Stimulated activated CD8-positive, alpha-beta memory T cell treated with anti-CD3 and anti-CD28 coated beads, Interleukin-7, amount 100 ng/mL, for 48 hours (primary cell): Measurements from ENCODE around the gene LRRC27.

ENCODE experiments used
- DNase-seq, 2 donors: peaks; one replicate each; pipeline ENCODE4 v3.0.0-alpha.2; 2020; ENCODE audit warnings: low read depth in 1 of 2; ENCODE audit errors: extremely low read depth in 1 of 2

LRRC27 gene

DNA sequence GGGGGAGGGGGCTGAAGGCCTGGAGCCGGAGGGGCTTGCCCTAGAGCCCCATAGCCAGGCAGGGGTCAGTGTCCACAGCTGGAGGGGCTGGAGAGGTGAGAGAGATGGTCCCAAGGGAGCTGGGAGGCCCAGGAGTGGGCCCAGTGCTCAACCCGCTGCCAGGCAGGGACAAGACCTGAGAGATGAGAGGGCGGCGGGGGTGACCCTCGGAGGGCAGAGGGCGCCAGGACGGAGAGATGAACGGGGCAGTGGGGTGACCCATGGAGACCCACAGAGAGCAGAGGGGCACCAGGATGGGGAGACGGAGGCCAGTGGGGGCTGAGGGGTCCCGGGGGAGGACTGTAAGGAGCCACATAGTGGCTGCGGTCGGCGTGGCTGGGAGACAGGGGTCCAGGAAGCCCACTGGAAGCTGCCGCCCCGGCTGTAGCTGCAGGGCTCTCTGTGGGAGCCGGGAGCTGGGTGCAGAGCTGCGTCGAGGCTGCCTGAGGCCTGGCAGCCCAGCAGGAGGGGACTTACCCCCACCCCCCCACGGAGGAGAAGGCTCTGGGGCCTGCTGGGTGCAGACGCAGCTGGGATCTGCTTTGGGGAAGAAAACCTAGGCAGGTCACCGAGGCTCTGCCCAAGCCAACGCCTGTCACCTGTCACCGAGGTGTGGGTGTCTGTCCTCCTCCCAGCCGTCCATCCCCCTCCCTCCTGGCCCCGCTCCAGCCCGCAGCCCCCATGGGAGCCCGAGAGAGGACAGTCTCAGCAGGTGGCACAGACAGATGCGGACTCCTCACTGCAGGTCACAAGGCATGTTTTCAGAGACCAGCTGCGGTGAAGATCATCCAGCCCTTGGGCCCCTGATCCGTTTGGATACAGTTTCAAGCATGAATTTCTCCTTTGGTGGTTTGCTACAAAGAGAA is 90.1 kb downstream of the LRRC27 start:
- no peak for DNase-seq

DNA sequence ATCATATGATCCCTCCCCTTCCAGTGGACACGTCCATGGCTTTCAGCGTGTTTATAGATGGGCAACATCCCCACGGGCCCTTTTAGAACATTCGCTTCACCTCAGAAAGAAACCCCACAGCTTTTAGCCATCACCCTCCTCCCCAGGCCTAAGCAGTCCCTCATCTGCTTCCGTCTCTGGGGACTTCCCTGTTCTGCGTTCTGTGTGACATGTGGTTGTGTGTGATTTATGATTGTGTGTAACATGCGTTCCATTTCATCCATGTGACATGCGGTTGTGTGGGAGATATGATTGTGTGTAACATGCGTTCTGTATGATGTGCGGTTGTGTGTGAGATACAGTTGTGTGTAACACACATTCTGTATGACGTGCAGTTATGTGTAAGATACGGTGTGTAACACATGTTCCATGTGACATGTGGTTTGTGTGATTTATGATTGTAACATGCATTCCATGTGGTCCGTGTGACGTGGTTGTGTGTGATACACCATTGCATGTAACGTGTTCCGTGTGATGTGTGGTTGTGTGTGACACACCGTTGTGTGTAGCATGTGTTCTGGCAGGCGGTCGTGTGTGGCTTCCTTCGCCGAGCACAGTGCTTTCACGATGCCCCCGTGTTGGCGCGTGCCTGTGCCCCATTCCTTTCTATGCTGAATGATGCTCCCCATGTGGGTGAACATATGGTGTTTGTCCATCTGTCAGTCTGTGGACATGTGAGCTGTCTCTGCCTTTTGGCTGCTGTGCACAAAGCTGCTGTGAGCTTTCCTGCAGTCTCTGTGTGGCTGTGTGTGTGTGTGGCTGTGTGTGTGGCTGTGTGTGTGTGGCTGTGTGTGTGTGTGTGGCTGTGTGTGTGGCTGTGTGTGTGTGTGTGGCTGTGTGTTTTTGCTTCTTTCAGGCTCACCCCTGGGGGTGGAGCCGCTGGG is 91.2 kb downstream of the LRRC27 start:
- no peak for DNase-seq

DNA sequence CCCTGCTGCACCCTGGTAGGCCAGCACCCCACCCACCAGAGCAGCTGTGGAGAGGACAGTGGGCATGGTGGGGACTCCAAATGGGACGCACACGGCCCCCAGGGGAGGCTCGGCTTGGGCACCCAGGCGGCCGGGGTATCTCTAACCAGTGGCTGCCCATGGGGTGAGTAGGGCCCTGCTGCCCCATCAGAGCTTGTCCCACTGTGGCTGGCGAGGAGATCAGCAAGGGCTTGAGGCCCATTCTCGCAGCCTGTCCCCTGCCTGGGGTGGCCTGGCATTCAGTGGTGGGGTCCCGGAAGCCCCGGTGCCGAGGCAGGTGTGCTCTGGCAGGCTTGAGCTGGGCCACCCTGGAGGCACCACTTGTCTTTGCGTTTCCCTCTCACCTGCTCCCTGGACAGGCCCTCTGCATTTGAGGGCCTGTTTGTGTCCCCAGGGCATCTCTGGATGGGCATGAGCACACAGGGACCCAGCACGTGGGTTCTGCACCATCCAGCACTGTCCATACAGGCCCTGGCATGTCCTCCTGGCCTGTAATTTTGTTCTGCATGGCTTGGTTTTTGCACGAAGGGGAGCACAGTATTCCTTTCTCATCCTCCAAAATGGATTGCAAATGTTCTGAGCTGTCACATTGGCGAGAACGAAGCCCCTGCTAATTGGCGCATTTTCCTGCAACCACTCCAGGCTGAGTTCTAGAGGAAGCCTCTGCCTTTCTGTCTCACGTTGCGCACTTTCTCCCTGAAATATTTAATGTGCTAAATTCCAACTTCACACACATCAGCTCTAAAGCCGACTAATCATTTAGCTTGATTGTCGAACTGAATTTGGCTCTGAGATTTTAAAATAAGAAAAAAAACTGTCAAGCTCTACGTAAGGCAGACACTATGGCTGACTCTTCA is 92.2 kb downstream of the LRRC27 start:
- DNase-seq: no peak

DNA sequence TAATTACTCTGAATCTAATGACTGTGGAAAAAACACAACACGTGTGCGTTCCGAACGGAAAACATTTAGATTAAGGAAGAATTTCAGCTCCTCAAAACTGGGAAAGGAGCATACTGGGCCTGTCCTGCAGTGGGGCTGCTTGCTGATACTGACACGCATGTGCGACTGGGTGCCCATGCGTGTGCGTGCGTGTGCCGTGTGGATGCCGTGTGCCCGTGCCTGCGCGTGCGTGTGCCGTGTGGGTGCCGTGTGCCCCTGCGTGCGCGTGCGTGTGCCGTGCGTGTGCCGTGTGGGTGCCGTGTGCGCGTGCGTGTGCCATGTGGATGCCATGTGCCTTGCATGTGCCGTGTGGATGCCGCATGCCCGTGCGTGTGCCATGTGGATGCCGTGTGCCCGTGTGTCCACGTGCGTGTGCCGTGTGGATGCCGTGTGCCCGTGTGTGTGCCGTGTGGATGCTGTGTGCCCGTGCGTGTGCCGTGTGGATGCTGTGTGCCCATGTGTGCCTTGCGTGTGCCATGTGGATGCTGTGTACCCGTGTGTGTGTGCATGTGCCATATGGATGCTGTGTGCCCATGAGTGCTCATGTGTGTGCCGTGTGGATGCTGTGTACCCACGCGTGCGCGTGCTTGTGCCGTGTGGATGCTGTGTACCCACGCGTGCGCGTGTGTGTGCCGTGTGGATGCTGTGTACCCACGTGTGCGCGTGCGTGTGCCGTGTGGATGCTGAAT is 93.2 kb downstream of the LRRC27 start:
- no peak for DNase-seq

DNA sequence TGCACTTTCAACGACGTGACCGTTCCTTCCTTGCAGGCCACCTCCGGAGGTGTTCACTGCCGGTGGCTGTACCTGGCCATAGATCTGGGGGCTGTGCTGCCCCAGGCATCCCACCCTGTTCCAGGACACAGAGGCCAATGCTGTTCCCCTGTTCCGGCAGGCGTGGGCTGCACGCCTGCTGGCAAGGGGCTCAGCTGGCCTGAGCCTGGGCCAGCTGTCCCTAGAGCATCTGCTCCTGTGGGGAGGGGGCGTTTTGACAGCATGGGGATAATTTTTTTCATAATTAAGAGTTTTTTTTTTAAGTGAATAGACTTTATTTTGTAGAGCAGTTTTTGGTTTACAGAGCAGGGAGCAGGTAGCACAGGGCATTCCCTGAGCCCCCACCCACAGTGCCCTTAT is 93.8 kb downstream of the LRRC27 start:
- no peak for DNase-seq

DNA sequence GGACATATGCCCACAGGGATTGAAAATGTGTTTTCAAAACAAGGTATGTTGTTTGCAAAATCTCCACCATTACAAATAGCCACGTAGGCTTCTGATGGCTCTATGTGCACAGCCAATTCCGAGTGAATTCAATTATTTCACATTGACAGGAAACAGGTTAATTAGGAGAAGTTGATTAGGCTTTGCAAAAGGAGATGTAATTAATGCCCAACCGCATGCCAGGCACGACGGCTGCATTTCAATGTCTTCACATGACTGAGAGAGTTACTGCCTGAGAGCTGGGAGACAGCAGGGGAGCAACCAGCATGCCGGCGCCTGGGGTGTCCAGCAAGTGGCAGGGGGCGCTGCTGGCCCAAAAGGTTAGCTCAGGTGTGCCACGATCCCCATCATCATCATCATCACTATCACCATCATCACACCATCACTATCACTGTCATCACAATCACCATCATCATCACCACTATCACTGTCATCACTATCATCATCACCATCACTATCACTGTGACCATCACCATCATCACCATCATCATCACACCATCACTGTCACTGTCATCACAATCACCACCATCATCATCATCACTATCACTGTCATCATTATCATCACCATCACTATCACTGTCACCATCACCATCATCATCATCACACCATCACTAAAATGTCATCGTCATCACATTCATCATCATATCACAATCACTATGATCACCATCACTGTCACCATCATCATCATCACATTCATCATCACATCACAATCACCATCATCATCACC is 95.2 kb downstream of the LRRC27 start:
- no peak for DNase-seq

DNA sequence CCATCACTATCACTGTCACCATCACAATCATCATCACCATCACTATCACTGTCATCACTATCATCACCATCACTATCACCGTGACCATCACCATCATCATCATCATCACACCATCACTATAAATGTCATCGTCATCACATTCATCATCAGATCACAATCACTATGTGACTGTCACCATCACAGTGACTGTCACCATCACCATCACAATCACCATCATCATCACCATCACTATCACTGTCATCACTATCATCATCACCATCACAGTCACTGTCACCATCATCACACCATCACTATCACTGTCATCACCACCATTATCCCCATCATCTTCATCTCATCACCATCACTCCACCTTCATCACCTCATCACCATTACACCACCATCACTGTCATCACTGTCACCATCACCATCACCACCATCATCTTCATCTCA is 96.0 kb downstream of the LRRC27 start:
- no peak for DNase-seq

DNA sequence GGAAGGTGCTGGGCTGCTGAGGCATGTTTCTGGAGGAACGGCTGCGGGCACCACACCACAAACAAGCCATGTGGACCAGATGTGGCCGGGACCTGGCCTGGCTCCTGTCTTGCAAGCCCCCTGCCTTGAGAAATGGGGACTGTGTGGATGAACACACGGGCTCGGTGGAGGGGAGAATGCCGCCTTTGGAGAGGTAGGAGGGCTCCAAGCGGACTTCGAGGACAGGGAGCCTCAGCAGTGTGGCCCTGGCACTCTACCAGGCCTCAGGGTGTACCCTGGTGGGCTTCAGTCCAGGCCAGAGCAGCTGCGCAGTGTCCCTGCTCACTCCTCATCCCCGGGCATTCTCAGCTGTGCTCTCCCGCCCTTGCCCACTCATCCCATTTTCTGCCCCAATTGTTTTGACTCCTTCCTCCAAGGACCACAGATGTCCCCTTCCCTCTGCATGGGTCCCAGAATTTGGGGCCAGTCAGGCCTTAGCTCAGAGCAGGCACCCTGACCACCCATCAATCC is 96.5 kb downstream of the LRRC27 start:
- DNase-seq: no peak
